PC-3 (cell line): ENCODE data around the gene SLC25A5. TPM values are rescaled to one million over a fixed set of nuclear protein-coding genes. Genes with fewer than 3 reads are reported as not detected.

Experiments used
- ATAC-seq: fragments of 200-7000 bp; cut with Tn5 transposase; 2 replicates; pipeline ENCODE4 v1.9.1; 2020; ENCODE audit warnings: mild to moderate bottlenecking, moderate library complexity
- BruUV-seq: library from RNA; stranded (reverse); fragments of 400-500 nt; replicated peaks from 2 replicates; lab custom pipeline; 2021; lab: Mats Ljungman, UMichigan
- CTCF ChIA-PET: fragments of 300-600 bp; sonication (Branson Sonifier 250); formaldehyde crosslinking; loops from one replicate; lab custom pipeline; 2022; ENCODE audit warnings: antibody characterized with exemption; lab: Charles Lee
- POLR2A ChIA-PET: fragments of 300-600 bp; sonication (Branson Sonifier 250); formaldehyde crosslinking; loops from one replicate; lab custom pipeline; 2022; ENCODE audit warnings: antibody characterized with exemption; ENCODE audit not compliant: unreplicated experiment; lab: Charles Lee
- DNase-seq: peaks from one replicate; pipeline ENCODE4 v3.0.0-alpha.2; 2015
- H2AFZ ChIP-seq: fragments of 300-600 bp; sonication (generic); 2 replicates; pipeline ENCODE4 v1.6.0; 2016; ENCODE audit warnings: antibody characterized with exemption, low read length
- H3F3A ChIP-seq: fragments of 300-600 bp; sonication (generic); one replicate; pipeline ENCODE4 v1.6.0; 2017; ENCODE audit warnings: antibody characterized with exemption, low read length, control low read depth, mild to moderate bottlenecking; ENCODE audit not compliant: unreplicated experiment
- H3K27ac ChIP-seq: fragments of 300-600 bp; sonication (generic); 2 replicates; pipeline ENCODE4 v1.5.1; 2016; ENCODE audit warnings: mild to moderate bottlenecking, low read length
- H3K27me3 ChIP-seq: fragments of 300-600 bp; sonication (generic); 2 replicates; pipeline ENCODE4 v1.6.1; 2016; ENCODE audit warnings: low read length, mixed read lengths
- H3K36me3 ChIP-seq: fragments of 300-600 bp; sonication (generic); 2 replicates; pipeline ENCODE4 v1.6.1; 2016; ENCODE audit warnings: low read depth, mixed run types, low read length, mixed read lengths
- H3K4me1 ChIP-seq: fragments of 300-600 bp; sonication (generic); 2 replicates; pipeline ENCODE4 v1.5.1; 2016; ENCODE audit warnings: low read length; ENCODE audit not compliant: insufficient read depth
- H3K4me2 ChIP-seq: fragments of 300-600 bp; sonication (generic); 2 replicates; pipeline ENCODE4 v1.6.0; 2016; ENCODE audit warnings: low read length
- H3K4me3 ChIP-seq: fragments of 300-600 bp; sonication (generic); 2 replicates; pipeline ENCODE4 v1.5.1; 2016; ENCODE audit warnings: mild to moderate bottlenecking, low read length, mixed read lengths
- H3K79me2 ChIP-seq: fragments of 300-600 bp; sonication (generic); 2 replicates; pipeline ENCODE4 v1.6.1; 2017; ENCODE audit warnings: low read length, mixed read lengths
- H3K9ac ChIP-seq: fragments of 300-600 bp; sonication (generic); 2 replicates; pipeline ENCODE4 v1.6.0; 2016; ENCODE audit warnings: mild to moderate bottlenecking, low read length
- H3K9me2 ChIP-seq: fragments of 300-600 bp; sonication (generic); replicated peaks from 2 replicates; pipeline ENCODE4 v1.6.1; 2016; ENCODE audit warnings: mixed run types, low read length, mixed read lengths
- H3K9me3 ChIP-seq: fragments of 300-600 bp; sonication (generic); 2 replicates; pipeline ENCODE4 v1.6.1; 2016; ENCODE audit warnings: low read length, mixed read lengths
- H4K20me1 ChIP-seq: fragments of 300-600 bp; sonication (generic); 2 replicates; pipeline ENCODE4 v1.6.1; 2016; ENCODE audit warnings: low read length, mixed read lengths
- CTCF ChIP-seq: fragments of 300-600 bp; sonication (generic); conservative IDR thresholded peaks from 2 replicates; pipeline ENCODE4 v1.5.1; 2017; ENCODE audit warnings: antibody characterized with exemption, low read depth, mild to moderate bottlenecking, low read length
- EZH2 ChIP-seq: fragments of 300-600 bp; sonication (generic); IDR thresholded peaks from one replicate; pipeline ENCODE4 v1.6.1; 2017; ENCODE audit warnings: antibody characterized with exemption, mild to moderate bottlenecking, low read length; ENCODE audit not compliant: unreplicated experiment
- EZH2phosphoT487 ChIP-seq: fragments of 300-600 bp; sonication (generic); IDR thresholded peaks from 2 replicates; pipeline ENCODE4 v1.6.1; 2018; ENCODE audit warnings: mild to moderate bottlenecking, antibody characterized with exemption, low read length, borderline replicate concordance
- intact Hi-C: fragments of 100-400 bp; cut with micrococcal nuclease; formaldehyde crosslinking; loops from 2 replicates; pipeline ENCODE4 v1.9.0; 2023
- total RNA-seq: library from RNA; depleted of rRNA; stranded (reverse); fragments of >200 nt; gene quantifications from 2 replicates; pipeline ENCODE4 v1.2.3, GENCODE V29; 2014

The SLC25A5 gene
- total RNA-seq, 1 experiment from 2014 or later, result 544 TPM

- Histone ChIP-seq H3K9ac (no peak overlapping the region), H3K4me3 (no peak overlapping the region), H3K27ac (no peak overlapping the region), H3K4me2 (no peak overlapping the region), H3K36me3 (no peaks in the 10 kb centered on the region), H3K79me2 (no peaks in the 10 kb centered on the region), H2AFZ (no peak overlapping the region), H3K9me3 (no peaks in the 10 kb centered on the region), H3K4me1 (peaks cover 15% of the 10 kb centered on the region), H4K20me1 (no peaks in the 10 kb centered on the region), H3K9me2 (no peaks in the 10 kb centered on the region), H3K27me3 (no peaks in the 10 kb centered on the region), H3F3A (no peaks in the 10 kb centered on the region)
- no TSS peak for BruUV-seq
- DNase-seq (no peak), ATAC-seq (no peak)
- intact Hi-C loops, result no loop called here
- TF ChIP-seq CTCF, result no peak
- TF ChIP-seq EZH2, result no peak
- no peak for TF ChIP-seq EZH2phosphoT487
- POLR2A ChIA-PET, result no interaction called here
- CTCF ChIA-PET, result interaction anchor here (0.6 to 1.5 kb wide), 3 partner anchors 34 to 340 kb away, joined by 3 to 7 read pairs (median 5); no protein-coding TSS in a partner anchor
Measured at GRCh38 chrX:119478504-119478903, 10.3 kb downstream of the SLC25A5 start.

GRCh38 chrX:119479845-119480244, 11.6 kb downstream of the SLC25A5 start:
- DNase-seq (no peak), ATAC-seq (no peak)
- H3K9me3 ChIP-seq, result no peaks in the 10 kb centered on the region
- H3K27me3 ChIP-seq, result no peaks in the 10 kb centered on the region
- intact Hi-C loops, result no loop called here
- H3F3A ChIP-seq, result no peaks in the 10 kb centered on the region
- H2AFZ ChIP-seq, result no peak overlapping the region
- no peak overlapping the region for H3K4me2 ChIP-seq
- no TSS peak for BruUV-seq
- TF ChIP-seq EZH2phosphoT487 (no peak), CTCF (no peak), EZH2 (no peak)
- H3K9me2 ChIP-seq, result no peaks in the 10 kb centered on the region
- no peak overlapping the region for H3K27ac ChIP-seq
- CTCF ChIA-PET, result no interaction called here
- no peaks in the 10 kb centered on the region for H4K20me1 ChIP-seq
- POLR2A ChIA-PET, result no interaction called here
- no peaks in the 10 kb centered on the region for H3K79me2 ChIP-seq
- peaks cover 15% of the 10 kb centered on the region for H3K4me1 ChIP-seq
- no peak overlapping the region for H3K4me3 ChIP-seq
- H3K9ac ChIP-seq, result no peak overlapping the region
- no peaks in the 10 kb centered on the region for H3K36me3 ChIP-seq

- no peak for ATAC-seq
- no peak overlapping the region for H2AFZ ChIP-seq
Measured at GRCh38 chrX:119481323-119481801, 13.1 kb downstream of the SLC25A5 start.

More at GRCh38 chrX:119481323-119481801, 13.1 kb downstream of the SLC25A5 start:
- no peak for DNase-seq
- no peaks in the 10 kb centered on the region for H3K9me2 ChIP-seq
- no peak overlapping the region for H3K9ac ChIP-seq
- ChIA-PET CTCF (no interaction called here), POLR2A (no interaction called here)
- H4K20me1 ChIP-seq, result no peaks in the 10 kb centered on the region
- no peaks in the 10 kb centered on the region for H3F3A ChIP-seq
- no peaks in the 10 kb centered on the region for H3K27me3 ChIP-seq
- TF ChIP-seq EZH2phosphoT487, result no peak
- no peak for TF ChIP-seq CTCF
- no peak for TF ChIP-seq EZH2
- H3K36me3 ChIP-seq, result no peaks in the 10 kb centered on the region
- H3K79me2 ChIP-seq, result no peaks in the 10 kb centered on the region
- no peaks in the 10 kb centered on the region for H3K9me3 ChIP-seq
- intact Hi-C loops, result no loop called here
- H3K4me3 ChIP-seq, result no peak overlapping the region
- no TSS peak for BruUV-seq
- no peak overlapping the region for H3K4me2 ChIP-seq
- no peak overlapping the region for H3K27ac ChIP-seq
- no peaks in the 10 kb centered on the region; the same call in 1 of the 2 replicates for H3K4me1 ChIP-seq
